ENCODE results near the gene SH3RF3. TPM values are rescaled to one million over a fixed set of nuclear protein-coding genes. Genes with fewer than 3 reads are reported as not detected.

The SH3RF3 gene
- total RNA-seq, 1 experiment from 2014 or later, result 1.0 TPM

DNA sequence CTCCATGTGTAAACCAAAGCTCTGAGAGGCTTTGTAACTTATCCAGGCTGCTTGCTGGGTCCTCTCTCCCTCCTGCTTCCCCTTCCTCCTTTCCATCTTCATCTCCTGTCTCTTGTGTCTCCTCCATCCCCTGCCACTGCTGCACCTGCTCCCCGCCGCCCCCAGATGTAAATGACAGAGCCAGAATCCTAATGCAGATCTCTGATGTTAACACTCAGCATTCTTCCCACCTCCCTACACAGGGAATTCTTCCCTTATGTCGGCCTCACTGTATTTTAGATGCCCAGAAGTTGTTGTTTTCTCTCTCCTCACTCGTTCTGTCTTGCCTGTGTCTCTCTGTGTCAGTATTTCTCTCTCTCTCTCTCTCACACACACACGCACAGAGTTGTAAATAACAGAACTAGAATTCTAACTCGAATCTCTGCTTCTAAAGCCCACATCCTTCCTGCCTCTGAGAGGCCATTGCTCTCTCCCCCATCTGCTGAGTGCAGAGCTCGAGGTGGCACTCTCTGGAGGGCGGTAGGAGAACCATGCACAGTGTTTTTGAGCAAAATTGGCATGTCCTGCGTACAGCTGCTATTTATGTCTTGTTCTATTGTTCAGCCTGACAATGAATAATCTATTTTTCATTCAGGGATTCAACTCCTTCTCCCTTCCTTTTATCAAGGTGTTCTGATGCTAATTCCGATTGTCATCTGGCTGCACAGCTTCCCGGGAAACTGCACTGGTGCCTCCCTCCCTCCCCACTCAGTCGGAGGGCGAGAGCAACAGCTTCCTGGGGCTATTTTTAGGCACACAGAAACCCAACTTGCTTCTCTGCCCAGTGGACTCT lies 219.9 kb downstream of the SH3RF3 start:
- POLR2A ChIA-PET, result no interaction called here
- Mint-ChIP-seq H3K4me1 (peaks cover 11% of the 10 kb centered on the region), H3K9me3 (no peaks in the 10 kb centered on the region), H3K27ac (peak overlapping the region; percentile 0; the same call in 1 of the 2 replicates), H3K36me3 (no peaks in the 10 kb centered on the region), H3K4me3 (no peak overlapping the region), H3K27me3 (ENCODE audit: low read depth) (no peaks in the 10 kb centered on the region)
- ATAC-seq, result no peak; the same call in 1 of the 2 replicates
- TF ChIP-seq, protein P1, sequence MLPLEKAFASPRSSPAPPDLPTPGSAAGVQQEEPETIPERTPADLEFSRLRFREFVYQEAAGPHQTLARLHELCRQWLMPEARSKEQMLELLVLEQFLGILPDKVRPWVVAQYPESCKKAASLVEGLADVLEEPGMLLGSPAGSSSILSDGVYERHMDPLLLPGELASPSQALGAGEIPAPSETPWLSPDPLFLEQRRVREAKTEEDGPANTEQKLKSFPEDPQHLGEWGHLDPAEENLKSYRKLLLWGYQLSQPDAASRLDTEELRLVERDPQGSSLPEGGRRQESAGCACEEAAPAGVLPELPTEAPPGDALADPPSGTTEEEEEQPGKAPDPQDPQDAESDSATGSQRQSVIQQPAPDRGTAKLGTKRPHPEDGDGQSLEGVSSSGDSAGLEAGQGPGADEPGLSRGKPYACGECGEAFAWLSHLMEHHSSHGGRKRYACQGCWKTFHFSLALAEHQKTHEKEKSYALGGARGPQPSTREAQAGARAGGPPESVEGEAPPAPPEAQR (CRISPR knock-in tag; IDR thresholded peaks at IDR 0.05), result no peak
- TF ChIP-seq, protein P2, sequence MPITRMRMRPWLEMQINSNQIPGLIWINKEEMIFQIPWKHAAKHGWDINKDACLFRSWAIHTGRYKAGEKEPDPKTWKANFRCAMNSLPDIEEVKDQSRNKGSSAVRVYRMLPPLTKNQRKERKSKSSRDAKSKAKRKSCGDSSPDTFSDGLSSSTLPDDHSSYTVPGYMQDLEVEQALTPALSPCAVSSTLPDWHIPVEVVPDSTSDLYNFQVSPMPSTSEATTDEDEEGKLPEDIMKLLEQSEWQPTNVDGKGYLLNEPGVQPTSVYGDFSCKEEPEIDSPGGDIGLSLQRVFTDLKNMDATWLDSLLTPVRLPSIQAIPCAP (CRISPR knock-in tag; IDR thresholded peaks at IDR 0.05), result no peak
- no peak for TF ChIP-seq JAZF1 (CRISPR knock-in tag; IDR thresholded peaks at IDR 0.05)
- TF ChIP-seq, protein P3, sequence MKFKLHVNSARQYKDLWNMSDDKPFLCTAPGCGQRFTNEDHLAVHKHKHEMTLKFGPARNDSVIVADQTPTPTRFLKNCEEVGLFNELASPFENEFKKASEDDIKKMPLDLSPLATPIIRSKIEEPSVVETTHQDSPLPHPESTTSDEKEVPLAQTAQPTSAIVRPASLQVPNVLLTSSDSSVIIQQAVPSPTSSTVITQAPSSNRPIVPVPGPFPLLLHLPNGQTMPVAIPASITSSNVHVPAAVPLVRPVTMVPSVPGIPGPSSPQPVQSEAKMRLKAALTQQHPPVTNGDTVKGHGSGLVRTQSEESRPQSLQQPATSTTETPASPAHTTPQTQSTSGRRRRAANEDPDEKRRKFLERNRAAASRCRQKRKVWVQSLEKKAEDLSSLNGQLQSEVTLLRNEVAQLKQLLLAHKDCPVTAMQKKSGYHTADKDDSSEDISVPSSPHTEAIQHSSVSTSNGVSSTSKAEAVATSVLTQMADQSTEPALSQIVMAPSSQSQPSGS (CRISPR knock-in tag; IDR thresholded peaks at IDR 0.05; ENCODE audit: borderline replicate concordance, low read depth), result no peak
- TF ChIP-seq, protein P4, sequence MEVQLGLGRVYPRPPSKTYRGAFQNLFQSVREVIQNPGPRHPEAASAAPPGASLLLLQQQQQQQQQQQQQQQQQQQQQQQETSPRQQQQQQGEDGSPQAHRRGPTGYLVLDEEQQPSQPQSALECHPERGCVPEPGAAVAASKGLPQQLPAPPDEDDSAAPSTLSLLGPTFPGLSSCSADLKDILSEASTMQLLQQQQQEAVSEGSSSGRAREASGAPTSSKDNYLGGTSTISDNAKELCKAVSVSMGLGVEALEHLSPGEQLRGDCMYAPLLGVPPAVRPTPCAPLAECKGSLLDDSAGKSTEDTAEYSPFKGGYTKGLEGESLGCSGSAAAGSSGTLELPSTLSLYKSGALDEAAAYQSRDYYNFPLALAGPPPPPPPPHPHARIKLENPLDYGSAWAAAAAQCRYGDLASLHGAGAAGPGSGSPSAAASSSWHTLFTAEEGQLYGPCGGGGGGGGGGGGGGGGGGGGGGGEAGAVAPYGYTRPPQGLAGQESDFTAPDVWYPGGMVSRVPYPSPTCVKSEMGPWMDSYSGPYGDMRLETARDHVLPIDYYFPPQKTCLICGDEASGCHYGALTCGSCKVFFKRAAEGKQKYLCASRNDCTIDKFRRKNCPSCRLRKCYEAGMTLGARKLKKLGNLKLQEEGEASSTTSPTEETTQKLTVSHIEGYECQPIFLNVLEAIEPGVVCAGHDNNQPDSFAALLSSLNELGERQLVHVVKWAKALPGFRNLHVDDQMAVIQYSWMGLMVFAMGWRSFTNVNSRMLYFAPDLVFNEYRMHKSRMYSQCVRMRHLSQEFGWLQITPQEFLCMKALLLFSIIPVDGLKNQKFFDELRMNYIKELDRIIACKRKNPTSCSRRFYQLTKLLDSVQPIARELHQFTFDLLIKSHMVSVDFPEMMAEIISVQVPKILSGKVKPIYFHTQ (CRISPR knock-in tag; IDR thresholded peaks at IDR 0.05), result no peak
- TF ChIP-seq ZNF263 (CRISPR knock-in tag; IDR thresholded peaks at IDR 0.05; ENCODE audit: low read depth), result no peak
- no peak for TF ChIP-seq NR2C2 (CRISPR knock-in tag; IDR thresholded peaks at IDR 0.05)
- TF ChIP-seq, protein P5, sequence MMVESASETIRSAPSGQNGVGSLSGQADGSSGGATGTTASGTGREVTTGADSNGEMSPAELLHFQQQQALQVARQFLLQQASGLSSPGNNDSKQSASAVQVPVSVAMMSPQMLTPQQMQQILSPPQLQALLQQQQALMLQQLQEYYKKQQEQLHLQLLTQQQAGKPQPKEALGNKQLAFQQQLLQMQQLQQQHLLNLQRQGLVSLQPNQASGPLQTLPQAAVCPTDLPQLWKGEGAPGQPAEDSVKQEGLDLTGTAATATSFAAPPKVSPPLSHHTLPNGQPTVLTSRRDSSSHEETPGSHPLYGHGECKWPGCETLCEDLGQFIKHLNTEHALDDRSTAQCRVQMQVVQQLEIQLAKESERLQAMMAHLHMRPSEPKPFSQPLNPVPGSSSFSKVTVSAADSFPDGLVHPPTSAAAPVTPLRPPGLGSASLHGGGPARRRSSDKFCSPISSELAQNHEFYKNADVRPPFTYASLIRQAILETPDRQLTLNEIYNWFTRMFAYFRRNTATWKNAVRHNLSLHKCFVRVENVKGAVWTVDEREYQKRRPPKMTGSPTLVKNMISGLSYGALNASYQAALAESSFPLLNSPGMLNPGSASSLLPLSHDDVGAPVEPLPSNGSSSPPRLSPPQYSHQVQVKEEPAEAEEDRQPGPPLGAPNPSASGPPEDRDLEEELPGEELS (CRISPR knock-in tag; IDR thresholded peaks at IDR 0.05), result no peak
- TF ChIP-seq SP1 (CRISPR knock-in tag; conservative IDR thresholded peaks at IDR 0.05), result no peak
- TF ChIP-seq, protein P6, sequence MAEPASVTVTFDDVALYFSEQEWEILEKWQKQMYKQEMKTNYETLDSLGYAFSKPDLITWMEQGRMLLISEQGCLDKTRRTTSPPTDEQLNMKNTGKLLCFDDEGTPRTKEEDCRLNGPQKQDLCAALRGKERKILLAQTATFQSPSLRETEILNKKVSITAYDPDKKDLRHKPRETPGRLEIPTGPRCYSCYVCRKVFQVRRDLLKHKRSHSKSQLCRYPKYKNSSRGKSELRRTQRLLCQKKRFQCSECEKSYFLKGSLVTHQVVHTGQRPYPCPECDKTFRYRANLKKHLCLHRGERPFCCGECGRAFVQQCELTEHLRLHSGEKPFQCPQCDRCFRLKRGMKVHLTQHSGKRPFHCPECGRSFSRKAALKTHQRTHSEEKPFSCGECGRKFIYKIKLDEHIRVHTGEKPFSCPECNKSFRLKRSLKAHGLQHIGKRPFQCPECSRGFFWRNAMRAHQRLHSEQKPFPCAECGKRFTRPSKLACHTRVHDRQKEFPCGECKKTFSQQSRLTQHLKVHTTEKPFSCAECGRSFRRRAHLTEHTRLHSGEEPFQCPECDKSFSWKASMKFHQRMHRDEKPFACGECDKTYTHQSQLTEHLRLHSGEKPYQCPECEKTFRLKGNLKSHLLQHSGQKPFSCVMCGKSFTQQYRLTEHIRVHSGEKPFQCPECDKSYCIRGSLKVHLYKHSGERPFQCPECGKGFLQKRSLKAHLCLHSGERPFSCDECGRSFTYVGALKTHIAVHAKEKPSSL (CRISPR knock-in tag; conservative IDR thresholded peaks at IDR 0.05), result no peak
- TF ChIP-seq, protein P7, sequence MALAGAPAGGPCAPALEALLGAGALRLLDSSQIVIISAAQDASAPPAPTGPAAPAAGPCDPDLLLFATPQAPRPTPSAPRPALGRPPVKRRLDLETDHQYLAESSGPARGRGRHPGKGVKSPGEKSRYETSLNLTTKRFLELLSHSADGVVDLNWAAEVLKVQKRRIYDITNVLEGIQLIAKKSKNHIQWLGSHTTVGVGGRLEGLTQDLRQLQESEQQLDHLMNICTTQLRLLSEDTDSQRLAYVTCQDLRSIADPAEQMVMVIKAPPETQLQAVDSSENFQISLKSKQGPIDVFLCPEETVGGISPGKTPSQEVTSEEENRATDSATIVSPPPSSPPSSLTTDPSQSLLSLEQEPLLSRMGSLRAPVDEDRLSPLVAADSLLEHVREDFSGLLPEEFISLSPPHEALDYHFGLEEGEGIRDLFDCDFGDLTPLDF (CRISPR knock-in tag; IDR thresholded peaks at IDR 0.05), result no peak
- TF ChIP-seq RORB (CRISPR knock-in tag; IDR thresholded peaks at IDR 0.05), result no peak
- TF ChIP-seq, protein P8, sequence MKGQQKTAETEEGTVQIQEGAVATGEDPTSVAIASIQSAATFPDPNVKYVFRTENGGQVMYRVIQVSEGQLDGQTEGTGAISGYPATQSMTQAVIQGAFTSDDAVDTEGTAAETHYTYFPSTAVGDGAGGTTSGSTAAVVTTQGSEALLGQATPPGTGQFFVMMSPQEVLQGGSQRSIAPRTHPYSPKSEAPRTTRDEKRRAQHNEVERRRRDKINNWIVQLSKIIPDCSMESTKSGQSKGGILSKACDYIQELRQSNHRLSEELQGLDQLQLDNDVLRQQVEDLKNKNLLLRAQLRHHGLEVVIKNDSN (CRISPR knock-in tag; IDR thresholded peaks at IDR 0.05), result no peak
- no peak for TF ChIP-seq CREM (CRISPR knock-in tag; IDR thresholded peaks at IDR 0.05)
- TF ChIP-seq ZNF232 (CRISPR knock-in tag; IDR thresholded peaks at IDR 0.05), result no peak
- TF ChIP-seq, protein P9, sequence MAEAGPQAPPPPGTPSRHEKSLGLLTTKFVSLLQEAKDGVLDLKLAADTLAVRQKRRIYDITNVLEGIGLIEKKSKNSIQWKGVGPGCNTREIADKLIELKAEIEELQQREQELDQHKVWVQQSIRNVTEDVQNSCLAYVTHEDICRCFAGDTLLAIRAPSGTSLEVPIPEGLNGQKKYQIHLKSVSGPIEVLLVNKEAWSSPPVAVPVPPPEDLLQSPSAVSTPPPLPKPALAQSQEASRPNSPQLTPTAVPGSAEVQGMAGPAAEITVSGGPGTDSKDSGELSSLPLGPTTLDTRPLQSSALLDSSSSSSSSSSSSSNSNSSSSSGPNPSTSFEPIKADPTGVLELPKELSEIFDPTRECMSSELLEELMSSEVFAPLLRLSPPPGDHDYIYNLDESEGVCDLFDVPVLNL (CRISPR knock-in tag; IDR thresholded peaks at IDR 0.05; ENCODE audit: borderline replicate concordance, low read depth), result no peak
- no peak for TF ChIP-seq JUN (CRISPR knock-in tag; IDR thresholded peaks at IDR 0.05)
- DNase-seq (ENCODE audit: low spot score), result no peak
- CTCF ChIA-PET, result interaction anchor here (1.0 to 1.2 kb wide), 2 partner anchors 16 to 197 kb away, joined by 3 to 5 read pairs; no protein-coding TSS in a partner anchor

Measured in WTC11 (cell line).